ENCODE measurements around the gene ANKRD44. TPM values are rescaled to one million over a fixed set of nuclear protein-coding genes. Genes with fewer than 3 reads are reported as not detected.
"Not testable (repeated sequence)": the region's sequence is repeated elsewhere in the genome, so short reads cannot be mapped to it uniquely, and the experiment has no call there.

Gene ANKRD44
- total and polyA plus RNA-seq, 4 experiments from 2014 or later, result 51.5 to 248 (median 158) TPM

- peak overlapping the region in 1 of 2 donors; percentile 4 for H3K4me3 ChIP-seq (ENCODE audit: low read length in 2 of 2)
- H3K9me3 Mint-ChIP-seq, result no peaks in the 10 kb centered on the region
- POLR2A ChIA-PET (ENCODE audit: partially characterized antibody), result interaction anchor here (0.8 to 20.5 kb wide), 10 partner anchors 9 to 106 kb away, joined by 3 to 1065 read pairs (median 7); partner anchors contain the start of gene ANKRD44
- no peaks in the 10 kb centered on the region for H3K27me3 Mint-ChIP-seq
- CTCF ChIA-PET (ENCODE audit: partially characterized antibody), result interaction anchor here (1.0 to 5.5 kb wide), 7 partner anchors 7 to 184 kb away, joined by 3 to 39 read pairs (median 6); partner anchors contain the start of gene ANKRD44
- peaks cover 79 to 99% (median 91%) of the 10 kb centered on the region in 4 donors for H3K4me1 Mint-ChIP-seq
- H3K36me3 Mint-ChIP-seq, result peaks cover 38 to 67% of the 10 kb centered on the region in 2 donors
- intact Hi-C loops (cut with micrococcal nuclease), result loop anchor here (2.0 kb wide), 1 partner anchor 40 kb away; no protein-coding TSS in a partner anchor
- H3K36me3 ChIP-seq (ENCODE audit: insufficient read depth, low read length), result peaks cover 4% of the 10 kb centered on the region
- peak overlapping the region; percentile 88 to 99 (median 93) for H3K27ac Mint-ChIP-seq
- peak overlapping the region; percentile 39 for H3K27ac ChIP-seq (ENCODE audit: low read depth, low read length)
- H3K9me3 ChIP-seq (ENCODE audit: control insufficient read depth in 1 of 2, low read length in 2 of 2), result no peaks in the 10 kb centered on the region
- H3K27me3 ChIP-seq (ENCODE audit: insufficient read depth, low read length), result no peaks in the 10 kb centered on the region
- no peak for DNase-seq
- peak overlapping the region; percentile 60 to 87 (median 78) for H3K4me3 Mint-ChIP-seq
- H3K4me1 ChIP-seq (ENCODE audit: insufficient read depth, low read length), result peaks cover 100% of the 10 kb centered on the region
Measured at GRCh38 chr2:197297266-197297665, 13.3 kb downstream of the ANKRD44 start.

DNA sequence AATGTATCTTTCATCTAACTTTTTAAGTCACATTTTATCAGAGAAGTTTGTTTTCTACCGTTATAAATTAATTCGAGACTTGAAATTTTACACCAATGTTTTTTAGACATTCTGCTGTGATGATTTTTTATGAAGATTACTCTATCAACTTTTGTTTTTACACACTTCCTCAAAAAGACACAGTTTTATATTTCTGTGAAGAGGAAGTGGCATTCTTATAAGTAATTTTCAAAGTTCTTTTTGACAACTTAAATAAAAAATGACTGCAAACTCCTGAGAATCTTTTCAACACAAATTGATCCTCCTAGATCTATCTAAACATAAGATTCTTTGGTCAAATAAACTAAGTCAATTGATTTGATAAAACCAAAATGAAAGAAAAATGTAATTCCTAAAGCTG lies 13.7 kb downstream of the ANKRD44 start:
- peak overlapping the region; percentile 88 to 99 (median 93) for H3K27ac Mint-ChIP-seq
- Histone ChIP-seq H3K36me3 (ENCODE audit: insufficient read depth, low read length) (no peaks in the 10 kb centered on the region), H3K4me3 (ENCODE audit: low read length in 2 of 2) (peak overlapping the region in 1 of 2 donors; percentile 4), H3K27ac (ENCODE audit: low read depth, low read length) (peak overlapping the region; percentile 39), H3K4me1 (ENCODE audit: insufficient read depth, low read length) (peaks cover 100% of the 10 kb centered on the region), H3K9me3 (ENCODE audit: control insufficient read depth in 1 of 2, low read length in 2 of 2) (no peaks in the 10 kb centered on the region), H3K27me3 (ENCODE audit: insufficient read depth, low read length) (no peaks in the 10 kb centered on the region)
- H3K36me3 Mint-ChIP-seq, result peaks cover 38 to 68% of the 10 kb centered on the region in 2 donors
- ChIA-PET CTCF (ENCODE audit: partially characterized antibody) (interaction anchor here (1.1 to 5.5 kb wide), 6 partner anchors 7 to 184 kb away, joined by 4 to 39 read pairs (median 8); partner anchors contain the start of gene ANKRD44), POLR2A (ENCODE audit: partially characterized antibody) (interaction anchor here (0.8 to 20.5 kb wide), 10 partner anchors 8 to 105 kb away, joined by 3 to 1065 read pairs (median 7); partner anchors contain the start of gene ANKRD44)
- H3K4me1 Mint-ChIP-seq, result peaks cover 80 to 99% (median 92%) of the 10 kb centered on the region in 4 donors
- H3K4me3 Mint-ChIP-seq, result peak overlapping the region; percentile 60 to 87 (median 78)
- H3K27me3 Mint-ChIP-seq, result no peaks in the 10 kb centered on the region
- intact Hi-C loops (cut with micrococcal nuclease), result loop anchor here (2.0 kb wide), 1 partner anchor 40 kb away; no protein-coding TSS in a partner anchor
- no peak for DNase-seq
- no peaks in the 10 kb centered on the region for H3K9me3 Mint-ChIP-seq

DNA sequence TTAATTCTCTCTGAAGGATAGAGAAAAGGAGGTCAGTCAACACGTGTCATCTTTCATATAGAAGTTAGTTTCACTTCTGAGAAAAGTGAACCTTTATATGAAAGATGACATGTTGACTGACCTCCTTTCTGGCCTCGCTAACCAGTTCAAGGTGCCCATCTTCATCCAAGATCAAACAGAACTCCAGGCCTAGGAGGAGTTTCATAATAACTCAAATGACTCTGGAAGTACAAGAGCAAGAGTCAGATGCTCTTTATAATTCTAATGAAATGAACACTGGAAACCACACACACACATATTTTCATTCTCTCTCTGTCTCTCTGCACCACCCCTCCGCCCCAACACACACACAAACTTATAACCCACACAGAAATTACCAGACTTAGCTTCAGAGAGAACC lies 16.3 kb downstream of the ANKRD44 start:
- peaks cover 25 to 59% of the 10 kb centered on the region in 2 donors for H3K36me3 Mint-ChIP-seq
- H3K9me3 Mint-ChIP-seq, result no peaks in the 10 kb centered on the region
- peaks cover 72 to 97% (median 87%) of the 10 kb centered on the region in 4 donors for H3K4me1 Mint-ChIP-seq
- no peaks in the 10 kb centered on the region for H3K36me3 ChIP-seq (ENCODE audit: insufficient read depth, low read length)
- ChIA-PET CTCF (ENCODE audit: partially characterized antibody) (interaction anchor here (1.0 to 5.5 kb wide), 8 partner anchors 10 to 103 kb away, joined by 3 to 39 read pairs (median 4); partner anchors contain the start of gene ANKRD44), POLR2A (ENCODE audit: partially characterized antibody) (interaction anchor here (0.8 to 20.5 kb wide), 9 partner anchors 13 to 102 kb away, joined by 3 to 1065 read pairs (median 17); partner anchors contain the start of gene ANKRD44)
- no peaks in the 10 kb centered on the region for H3K9me3 ChIP-seq (ENCODE audit: control insufficient read depth in 1 of 2, low read length in 2 of 2)
- intact Hi-C loops (cut with micrococcal nuclease), result loop anchor here (1.0 kb wide), 1 partner anchor 10 kb away; no protein-coding TSS in a partner anchor
- H3K4me3 ChIP-seq (ENCODE audit: low read length in 2 of 2), result peak overlapping the region; percentile 15 to 34
- H3K27me3 ChIP-seq (ENCODE audit: insufficient read depth, low read length), result no peaks in the 10 kb centered on the region
- peak in 4 of 5 donors; percentile 45 to 64 (median 58) for DNase-seq
- H3K27ac ChIP-seq (ENCODE audit: low read depth, low read length), result peak overlapping the region; percentile 69
- peaks cover 100% of the 10 kb centered on the region for H3K4me1 ChIP-seq (ENCODE audit: insufficient read depth, low read length)
- H3K27me3 Mint-ChIP-seq, result no peaks in the 10 kb centered on the region
- H3K27ac Mint-ChIP-seq, result peak overlapping the region; percentile 90 to 99 (median 96)
- H3K4me3 Mint-ChIP-seq, result peak overlapping the region; percentile 77 to 87 (median 82)

GRCh38 chr2:197293252-197294007 lies 17.1 kb downstream of the ANKRD44 start:
- Histone ChIP-seq H3K4me3 (ENCODE audit: low read length in 2 of 2) (peak overlapping the region in 1 of 2 donors; percentile 15), H3K9me3 (ENCODE audit: control insufficient read depth in 1 of 2, low read length in 2 of 2) (no peaks in the 10 kb centered on the region), H3K27ac (ENCODE audit: low read depth, low read length) (peak overlapping the region; percentile 69), H3K36me3 (ENCODE audit: insufficient read depth, low read length) (no peaks in the 10 kb centered on the region), H3K4me1 (ENCODE audit: insufficient read depth, low read length) (peaks cover 100% of the 10 kb centered on the region), H3K27me3 (ENCODE audit: insufficient read depth, low read length) (no peaks in the 10 kb centered on the region)
- Mint-ChIP-seq H3K4me3 (peak overlapping the region; percentile 77 to 87 (median 82)), H3K4me1 (peaks cover 69 to 94% (median 84%) of the 10 kb centered on the region in 4 donors), H3K27me3 (no peaks in the 10 kb centered on the region), H3K9me3 (no peaks in the 10 kb centered on the region), H3K27ac (peak overlapping the region; percentile 90 to 99 (median 96)), H3K36me3 (peaks cover 18 to 54% of the 10 kb centered on the region in 2 donors)
- peak; percentile 41 to 79 (median 43) for DNase-seq
- ChIA-PET CTCF (ENCODE audit: partially characterized antibody) (interaction anchor here (0.7 to 5.5 kb wide), 12 partner anchors 11 to 102 kb away, joined by 3 to 39 read pairs (median 4); partner anchors contain the start of gene ANKRD44), POLR2A (ENCODE audit: partially characterized antibody) (interaction anchor here (0.8 to 20.5 kb wide), 8 partner anchors 13 to 102 kb away, joined by 3 to 1065 read pairs (median 41); partner anchors contain the start of gene ANKRD44)
- intact Hi-C loops (cut with micrococcal nuclease), result loop anchor here (1.0 to 2.0 kb wide), 4 partner anchors 11 to 53 kb away; no protein-coding TSS in a partner anchor

DNA sequence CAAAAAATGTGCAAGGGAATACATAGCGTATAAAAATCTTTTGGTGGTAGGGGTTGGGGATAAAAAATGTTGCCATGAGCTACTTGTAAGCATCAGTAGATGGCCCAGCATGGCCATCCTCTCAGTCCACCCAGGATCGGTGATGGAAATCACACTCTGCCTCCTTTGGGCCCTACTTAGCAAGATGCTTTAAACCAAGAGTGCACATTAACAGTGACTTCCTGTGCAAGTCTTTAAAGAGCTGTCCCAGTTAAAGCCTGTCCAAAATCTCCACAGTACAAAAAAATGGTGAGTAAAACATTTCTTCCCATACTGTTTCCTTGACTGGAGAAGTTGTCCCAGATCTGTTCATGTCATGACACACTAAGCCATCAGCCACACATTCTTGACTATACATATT lies 18.0 kb downstream of the ANKRD44 start:
- DNase-seq, result peak in 1 of 5 donors; percentile 30
- Mint-ChIP-seq H3K4me1 (peaks cover 64 to 94% (median 82%) of the 10 kb centered on the region in 4 donors), H3K9me3 (no peaks in the 10 kb centered on the region), H3K27ac (peak overlapping the region; percentile 90 to 99 (median 96)), H3K4me3 (peak overlapping the region; percentile 77 to 87 (median 82)), H3K36me3 (peaks cover 11 to 50% of the 10 kb centered on the region in 2 donors), H3K27me3 (no peaks in the 10 kb centered on the region)
- CTCF ChIA-PET (ENCODE audit: partially characterized antibody), result interaction anchor here (0.7 to 5.4 kb wide), 10 partner anchors 12 to 101 kb away, joined by 3 to 24 read pairs (median 4); partner anchors contain the start of gene ANKRD44
- no peaks in the 10 kb centered on the region for H3K9me3 ChIP-seq (ENCODE audit: control insufficient read depth in 1 of 2, low read length in 2 of 2)
- H3K4me1 ChIP-seq (ENCODE audit: insufficient read depth, low read length), result peaks cover 100% of the 10 kb centered on the region
- peak overlapping the region; percentile 69 for H3K27ac ChIP-seq (ENCODE audit: low read depth, low read length)
- no peaks in the 10 kb centered on the region for H3K27me3 ChIP-seq (ENCODE audit: insufficient read depth, low read length)
- H3K4me3 ChIP-seq (ENCODE audit: low read length in 2 of 2), result peak overlapping the region in 1 of 2 donors; percentile 15
- POLR2A ChIA-PET (ENCODE audit: partially characterized antibody), result interaction anchor here (2.1 to 20.5 kb wide), 6 partner anchors 12 to 84 kb away, joined by 8 to 1065 read pairs (median 165); partner anchors contain the start of gene ANKRD44
- no peaks in the 10 kb centered on the region for H3K36me3 ChIP-seq (ENCODE audit: insufficient read depth, low read length)
- intact Hi-C loops (cut with micrococcal nuclease), result loop anchor here (1.0 to 2.0 kb wide), 3 partner anchors 13 to 52 kb away; no protein-coding TSS in a partner anchor

DNA sequence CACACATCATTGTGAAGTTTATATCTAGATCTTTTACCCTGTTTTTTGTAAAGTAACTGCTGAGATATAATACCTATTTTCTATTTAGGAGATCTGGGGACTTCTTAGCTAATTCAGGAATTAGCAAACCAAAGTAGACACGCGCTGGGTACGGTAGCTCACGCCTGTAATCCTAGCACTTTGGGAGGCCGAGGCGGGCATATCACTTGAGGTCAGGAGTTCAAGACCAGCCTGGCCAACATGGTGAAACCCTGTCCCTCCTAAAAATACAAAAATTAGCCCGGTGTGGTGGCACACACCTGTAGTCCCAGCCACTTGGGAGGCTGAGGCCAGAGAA lies 23.0 kb downstream of the ANKRD44 start:
- H3K4me1 ChIP-seq (ENCODE audit: insufficient read depth, low read length), result peaks cover 99% of the 10 kb centered on the region
- peak overlapping the region; percentile 22 for H3K27ac ChIP-seq (ENCODE audit: low read depth, low read length)
- not testable (repeated sequence) for H3K9me3 ChIP-seq (ENCODE audit: control insufficient read depth in 1 of 2, low read length in 2 of 2); H3K9me3 Mint-ChIP-seq; H3K4me3 ChIP-seq (ENCODE audit: low read length in 2 of 2); H3K27me3 Mint-ChIP-seq; DNase-seq; H3K27me3 ChIP-seq (ENCODE audit: insufficient read depth, low read length); H3K36me3 ChIP-seq (ENCODE audit: insufficient read depth, low read length)
- H3K4me3 Mint-ChIP-seq, result peak overlapping the region; percentile 68 to 85 (median 82)
- H3K27ac Mint-ChIP-seq, result peak overlapping the region; percentile 67 to 99 (median 96)
- H3K4me1 Mint-ChIP-seq, result peaks cover 54 to 88% (median 71%) of the 10 kb centered on the region in 4 donors
- POLR2A ChIA-PET (ENCODE audit: partially characterized antibody), result interaction anchor here (0.7 to 2.8 kb wide), 14 partner anchors 11 to 89 kb away, joined by 3 to 21 read pairs (median 4); partner anchors contain the start of gene ANKRD44
- intact Hi-C loops (cut with micrococcal nuclease), result loop anchor here (1.0 to 2.0 kb wide), 2 partner anchors 8 to 21 kb away; no protein-coding TSS in a partner anchor
- CTCF ChIA-PET (ENCODE audit: partially characterized antibody), result interaction anchor here (0.8 to 1.5 kb wide), 4 partner anchors 14 to 82 kb away, joined by 3 read pairs; no protein-coding TSS in a partner anchor
- peaks cover 11 to 39% of the 10 kb centered on the region in 2 donors for H3K36me3 Mint-ChIP-seq

Measured in CD4-positive, alpha-beta memory T cell (primary cell).